ENCODE results near the gene NRP2. TPM values are rescaled to one million over a fixed set of nuclear protein-coding genes. Genes with fewer than 3 reads are reported as not detected.

NRP2 gene
- total RNA-seq, 5 donors from 2014 or later (not counting 1 experiment from before 2014, with no cell fraction given), result 0.85 to 1.1 (median 0.93) TPM; not detected in 2

- Histone ChIP-seq H3K36me3 (ENCODE audit: control insufficient read depth in 2 of 2, extremely low read depth in 1 of 2, insufficient read depth in 1 of 2, low read length in 1 of 2) (no peaks in the 10 kb centered on the region), H3K27me3 (replicated peaks in 1 of 2; ENCODE audit: control insufficient read depth in 2 of 2, extremely low read depth in 1 of 2, insufficient read depth in 2 of 2, low read length in 1 of 2) (no peaks in the 10 kb centered on the region), H3K4me1 (ENCODE audit: control insufficient read depth in 1 of 2, extremely low read depth in 1 of 2, insufficient read depth in 2 of 2, low read length in 2 of 2) (peaks cover 3 to 7% of the 10 kb centered on the region in 2 experiments), H3K9me3 (no peaks in the 10 kb centered on the region), H3K27ac (ENCODE audit: low read length) (no peak overlapping the region), H3K4me3 (ENCODE audit: control insufficient read depth in 1 of 2, extremely low read depth in 1 of 2, low read length in 1 of 2) (no peak overlapping the region)
- H3K27ac Mint-ChIP-seq, result no peak overlapping the region
- peaks cover 4% of the 10 kb centered on the region in 2 donors for H3K27me3 Mint-ChIP-seq
- no peaks in the 10 kb centered on the region for H3K36me3 Mint-ChIP-seq
- CTCF ChIA-PET, result no interaction called here
- no CpG with 5 or more reads among the region's 2 CpGs for WGBS (ENCODE audit: insufficient coverage)
- peaks cover 9 to 14% (median 11%) of the 10 kb centered on the region in 3 donors for H3K4me1 Mint-ChIP-seq
- no peak for DNase-seq
- no peak overlapping the region for H3K4me3 Mint-ChIP-seq
- ATAC-seq (replicated peaks in 1 of 4), result no peak
- no peaks in the 10 kb centered on the region for H3K9me3 Mint-ChIP-seq
- POLR2A ChIA-PET, result interaction anchor here in 1 of 2 donors (0.7 kb wide), 1 partner anchor 22 kb away, joined by 3 read pairs; no protein-coding TSS in a partner anchor
Observed at GRCh38 chr2:205665791-205666190, 16.5 kb upstream of the NRP2 start.

GRCh38 chr2:205670292-205670691, 12.0 kb upstream of the NRP2 start:
- Histone ChIP-seq H3K27me3 (replicated peaks in 1 of 2; ENCODE audit: control insufficient read depth in 2 of 2, extremely low read depth in 1 of 2, insufficient read depth in 2 of 2, low read length in 1 of 2) (no peaks in the 10 kb centered on the region), H3K27ac (ENCODE audit: low read length) (no peak overlapping the region), H3K4me3 (ENCODE audit: control insufficient read depth in 1 of 2, extremely low read depth in 1 of 2, low read length in 1 of 2) (no peak overlapping the region), H3K4me1 (ENCODE audit: control insufficient read depth in 1 of 2, extremely low read depth in 1 of 2, insufficient read depth in 2 of 2, low read length in 2 of 2) (no peaks in the 10 kb centered on the region), H3K9me3 (no peaks in the 10 kb centered on the region), H3K36me3 (ENCODE audit: control insufficient read depth in 2 of 2, extremely low read depth in 1 of 2, insufficient read depth in 1 of 2, low read length in 1 of 2) (no peaks in the 10 kb centered on the region)
- H3K27ac Mint-ChIP-seq, result no peak overlapping the region
- CTCF ChIA-PET, result no interaction called here
- no peaks in the 10 kb centered on the region for H3K4me1 Mint-ChIP-seq
- ATAC-seq (replicated peaks in 1 of 4) (no peak), DNase-seq (no peak)
- peaks cover 4% of the 10 kb centered on the region in 2 donors for H3K27me3 Mint-ChIP-seq
- no peak overlapping the region for H3K4me3 Mint-ChIP-seq
- H3K36me3 Mint-ChIP-seq, result no peaks in the 10 kb centered on the region
- H3K9me3 Mint-ChIP-seq, result no peaks in the 10 kb centered on the region
- whole genome bisulfite sequencing (ENCODE audit: insufficient coverage), result no CpG with 5 or more reads among the region's 2 CpGs
- POLR2A ChIA-PET, result interaction anchor here in 1 of 2 donors (0.6 kb wide), 1 partner anchor 82 kb away, joined by 4 read pairs; no protein-coding TSS in a partner anchor

GRCh38 chr2:205673312-205673711, 9.0 kb upstream of the NRP2 start:
- H3K27ac ChIP-seq (ENCODE audit: low read length), result no peak overlapping the region
- H3K27me3 Mint-ChIP-seq, result peaks cover 4% of the 10 kb centered on the region in 2 donors
- DNase-seq, result no peak
- no peak overlapping the region for H3K4me3 Mint-ChIP-seq
- no peaks in the 10 kb centered on the region for H3K27me3 ChIP-seq (replicated peaks in 1 of 2; ENCODE audit: control insufficient read depth in 2 of 2, extremely low read depth in 1 of 2, insufficient read depth in 2 of 2, low read length in 1 of 2)
- H3K27ac Mint-ChIP-seq, result no peak overlapping the region
- H3K4me1 ChIP-seq (ENCODE audit: control insufficient read depth in 1 of 2, extremely low read depth in 1 of 2, insufficient read depth in 2 of 2, low read length in 2 of 2), result no peaks in the 10 kb centered on the region
- H3K4me3 ChIP-seq (ENCODE audit: control insufficient read depth in 1 of 2, extremely low read depth in 1 of 2, low read length in 1 of 2), result no peak overlapping the region
- H3K9me3 ChIP-seq, result no peaks in the 10 kb centered on the region
- no peaks in the 10 kb centered on the region for H3K4me1 Mint-ChIP-seq
- WGBS (ENCODE audit: insufficient coverage), result no CpG with 5 or more reads among the region's 1 CpG
- H3K36me3 Mint-ChIP-seq, result no peaks in the 10 kb centered on the region
- CTCF ChIA-PET, result interaction anchor here in 1 of 2 donors (0.6 kb wide), 1 partner anchor 1500 kb away, joined by 3 read pairs; no protein-coding TSS in a partner anchor
- POLR2A ChIA-PET, result no interaction called here
- no peak for ATAC-seq (replicated peaks in 1 of 4)
- no peaks in the 10 kb centered on the region for H3K9me3 Mint-ChIP-seq
- H3K36me3 ChIP-seq (ENCODE audit: control insufficient read depth in 2 of 2, extremely low read depth in 1 of 2, insufficient read depth in 1 of 2, low read length in 1 of 2), result no peaks in the 10 kb centered on the region

- H3K27ac Mint-ChIP-seq, result no peak overlapping the region
- CTCF ChIA-PET, result interaction anchor here (0.5 to 1.6 kb wide), 11 partner anchors 8 to 1352 kb away, joined by 3 to 17 read pairs (median 3); no protein-coding TSS in a partner anchor
- no peaks in the 10 kb centered on the region for H3K36me3 ChIP-seq (ENCODE audit: control insufficient read depth in 2 of 2, extremely low read depth in 1 of 2, insufficient read depth in 1 of 2, low read length in 1 of 2)
- H3K27ac ChIP-seq (ENCODE audit: low read length), result no peak overlapping the region
- POLR2A ChIA-PET, result interaction anchor here (0.6 kb wide), 3 partner anchors 806 to 1773 kb away, joined by 3 to 8 read pairs (median 4); no protein-coding TSS in a partner anchor
- no peaks in the 10 kb centered on the region for H3K9me3 ChIP-seq
- no peaks in the 10 kb centered on the region for H3K4me1 ChIP-seq (ENCODE audit: control insufficient read depth in 1 of 2, extremely low read depth in 1 of 2, insufficient read depth in 2 of 2, low read length in 2 of 2)
- no peaks in the 10 kb centered on the region for H3K36me3 Mint-ChIP-seq
- DNase-seq, result peak in 1 of 35 experiments; percentile 42
- H3K27me3 ChIP-seq (replicated peaks in 1 of 2; ENCODE audit: control insufficient read depth in 2 of 2, extremely low read depth in 1 of 2, insufficient read depth in 2 of 2, low read length in 1 of 2), result peaks cover 0 to 12% of the 10 kb centered on the region in 2 experiments
- H3K4me3 ChIP-seq (ENCODE audit: control insufficient read depth in 1 of 2, extremely low read depth in 1 of 2, low read length in 1 of 2), result no peak overlapping the region
- H3K9me3 Mint-ChIP-seq, result no peaks in the 10 kb centered on the region
- no peak overlapping the region for H3K4me3 Mint-ChIP-seq
- H3K27me3 Mint-ChIP-seq, result peaks cover 11 to 13% of the 10 kb centered on the region in 2 donors
- peaks cover 0 to 2% (median 0%) of the 10 kb centered on the region in 3 donors for H3K4me1 Mint-ChIP-seq
- no peak for ATAC-seq (replicated peaks in 1 of 4)
- 88% methylated on average over 1 of the region's 7 CpGs for WGBS (ENCODE audit: insufficient coverage)
Observed at GRCh38 chr2:205675861-205676516, 6.3 kb upstream of the NRP2 start.

GRCh38 chr2:205678541-205679142, 3.7 kb upstream of the NRP2 start:
- Histone ChIP-seq H3K27ac (ENCODE audit: low read length) (no peak overlapping the region), H3K4me3 (ENCODE audit: control insufficient read depth in 1 of 2, extremely low read depth in 1 of 2, low read length in 1 of 2) (no peak overlapping the region), H3K27me3 (replicated peaks in 1 of 2; ENCODE audit: control insufficient read depth in 2 of 2, extremely low read depth in 1 of 2, insufficient read depth in 2 of 2, low read length in 1 of 2) (peaks cover 2 to 29% of the 10 kb centered on the region in 2 experiments), H3K36me3 (ENCODE audit: control insufficient read depth in 2 of 2, extremely low read depth in 1 of 2, insufficient read depth in 1 of 2, low read length in 1 of 2) (no peaks in the 10 kb centered on the region), H3K4me1 (ENCODE audit: control insufficient read depth in 1 of 2, extremely low read depth in 1 of 2, insufficient read depth in 2 of 2, low read length in 2 of 2) (peaks cover 3 to 13% of the 10 kb centered on the region in 2 experiments), H3K9me3 (no peaks in the 10 kb centered on the region)
- Mint-ChIP-seq H3K27me3 (peaks cover 27 to 31% of the 10 kb centered on the region in 2 donors), H3K9me3 (no peaks in the 10 kb centered on the region), H3K4me1 (peaks cover 13 to 18% (median 15%) of the 10 kb centered on the region in 3 donors), H3K36me3 (no peaks in the 10 kb centered on the region), H3K4me3 (no peak overlapping the region), H3K27ac (no peak overlapping the region)
- WGBS (ENCODE audit: insufficient coverage), result 67% methylated on average over 8 of the region's 9 CpGs
- no peak for DNase-seq
- ChIA-PET POLR2A (no interaction called here), CTCF (interaction anchor here (0.7 to 1.9 kb wide), 13 partner anchors 10 to 1607 kb away, joined by 3 to 5 read pairs (median 3); no protein-coding TSS in a partner anchor)
- ATAC-seq (replicated peaks in 1 of 4), result no peak

GRCh38 chr2:205679410-205680009, 2.8 kb upstream of the NRP2 start:
- Mint-ChIP-seq H3K4me1 (peaks cover 17 to 23% (median 18%) of the 10 kb centered on the region in 3 donors), H3K9me3 (no peaks in the 10 kb centered on the region), H3K27me3 (peaks cover 36 to 40% of the 10 kb centered on the region in 2 donors), H3K36me3 (no peaks in the 10 kb centered on the region), H3K4me3 (no peak overlapping the region), H3K27ac (no peak overlapping the region)
- Histone ChIP-seq H3K27ac (ENCODE audit: low read length) (no peak overlapping the region), H3K9me3 (no peaks in the 10 kb centered on the region), H3K36me3 (ENCODE audit: control insufficient read depth in 2 of 2, extremely low read depth in 1 of 2, insufficient read depth in 1 of 2, low read length in 1 of 2) (no peaks in the 10 kb centered on the region), H3K4me1 (ENCODE audit: control insufficient read depth in 1 of 2, extremely low read depth in 1 of 2, insufficient read depth in 2 of 2, low read length in 2 of 2) (peaks cover 3 to 13% of the 10 kb centered on the region in 2 experiments), H3K27me3 (replicated peaks in 1 of 2; ENCODE audit: control insufficient read depth in 2 of 2, extremely low read depth in 1 of 2, insufficient read depth in 2 of 2, low read length in 1 of 2) (peaks cover 3 to 37% of the 10 kb centered on the region in 2 experiments), H3K4me3 (ENCODE audit: control insufficient read depth in 1 of 2, extremely low read depth in 1 of 2, low read length in 1 of 2) (no peak overlapping the region)
- ChIA-PET POLR2A (no interaction called here), CTCF (interaction anchor here (0.6 to 1.9 kb wide), 12 partner anchors 9 to 1571 kb away, joined by 3 to 7 read pairs (median 3); no protein-coding TSS in a partner anchor)
- no peak for DNase-seq
- no peak for ATAC-seq (replicated peaks in 1 of 4)
- 68% methylated on average over 4 of the region's 5 CpGs for WGBS (ENCODE audit: insufficient coverage)

All from T-cell (primary cell).